Placental pericyte (primary cell): ENCODE results near the gene ZNF813. TPM values are rescaled to one million over a fixed set of nuclear protein-coding genes. Genes with fewer than 3 reads are reported as not detected.

ENCODE experiments used
- total RNA-seq: library from RNA; depleted of rRNA; stranded (reverse); fragments of >200 nt; gene quantifications from 2 replicates; pipeline ENCODE4 v1.2.3, GENCODE V29; 2012

Gene ZNF813
- 2.0 and 2.2 TPM in 2 replicates for total RNA-seq

GRCh38 chr19:53467485-53468262 lies at the start of gene ZNF813:
ZNF813 (plus strand) TSS chr19:53467733; CDS start chr19:53483823, 16,090 bp downstream.

GRCh38 chr19:53431399-53432087 lies 36.0 kb upstream of the ZNF813 start, which contains the start of gene ZNF761:
ZNF761 (plus strand) TSS chr19:53431984; CDS start chr19:53447269, 15,285 bp downstream.

GRCh38 chr19:53537521-53538377 lies 70.2 kb downstream of the ZNF813 start, which contains the start of gene ZNF331:
ZNF331 (plus strand) TSS chr19:53538145; CDS start chr19:53569377, 31,232 bp downstream.

Other genes starting within 250 kb of the ZNF813 start
- 22.5 and 26.7 TPM in 2 replicates for gene ZNF677, start 212.9 kb upstream of the ZNF813 start, total RNA-seq
- gene VN1R2, start 209.4 kb upstream of the ZNF813 start, total RNA-seq, result not detected in 2 replicates
- gene VN1R4, start 200.0 kb upstream of the ZNF813 start, total RNA-seq, result not detected in 2 replicates
- gene ZNF845, start 134.0 kb upstream of the ZNF813 start, total RNA-seq, result 5.0 and 8.3 TPM in 2 replicates
- 3.1 and 11.6 TPM in 2 replicates for gene ZNF525, start 102.0 kb upstream of the ZNF813 start, total RNA-seq
- gene ZNF765, start 72.6 kb upstream of the ZNF813 start, total RNA-seq, result 7.4 and 13.0 TPM in 2 replicates
- gene ZNF761, start 35.7 kb upstream of the ZNF813 start, total RNA-seq, result 10.1 and 11.0 TPM in 2 replicates
- gene ZNF331, start 70.4 kb downstream of the ZNF813 start, total RNA-seq, result 11.0 and 14.4 TPM in 2 replicates
- not detected in 2 replicates for gene DPRX, start 164.3 kb downstream of the ZNF813 start, total RNA-seq